ENCODE measurements around the gene ST6GALNAC2.

ST6GALNAC2 gene

GRCh38 chr17:76575570-76575969 is 10.1 kb downstream of the ST6GALNAC2 start:
- no peak for TF ChIP-seq CTCF (IDR thresholded peaks at IDR 0.05; ENCODE audit: low read depth, low read length)
- no peak overlapping the region for H3K4me3 ChIP-seq (ENCODE audit: low read depth, low read length)

- TF ChIP-seq CTCF (IDR thresholded peaks at IDR 0.05; ENCODE audit: low read depth, low read length) = no peak
- H3K4me3 ChIP-seq (ENCODE audit: low read depth, low read length) = no peak overlapping the region
Observed at GRCh38 chr17:76574166-76574565, 11.5 kb downstream of the ST6GALNAC2 start.

- no peak for TF ChIP-seq CTCF (IDR thresholded peaks at IDR 0.05; ENCODE audit: low read depth, low read length)
- no peak overlapping the region for H3K4me3 ChIP-seq (ENCODE audit: low read depth, low read length)
Observed at GRCh38 chr17:76573096-76573495, 12.6 kb downstream of the ST6GALNAC2 start.

GRCh38 chr17:76572201-76572910 is 13.3 kb downstream of the ST6GALNAC2 start:
- TF ChIP-seq CTCF (IDR thresholded peaks at IDR 0.05; ENCODE audit: low read depth, low read length) = no peak
- H3K4me3 ChIP-seq (ENCODE audit: low read depth, low read length) = no peak overlapping the region

GRCh38 chr17:76570877-76571471 is 14.7 kb downstream of the ST6GALNAC2 start:
- TF ChIP-seq CTCF (IDR thresholded peaks at IDR 0.05; ENCODE audit: low read depth, low read length) = no peak
- no peak overlapping the region for H3K4me3 ChIP-seq (ENCODE audit: low read depth, low read length)

- no peak for TF ChIP-seq CTCF (IDR thresholded peaks at IDR 0.05; ENCODE audit: low read depth, low read length)
- no peak overlapping the region for H3K4me3 ChIP-seq (ENCODE audit: low read depth, low read length)
Observed at GRCh38 chr17:76570457-76570856, 15.2 kb downstream of the ST6GALNAC2 start.

GRCh38 chr17:76569607-76570279 is 15.9 kb downstream of the ST6GALNAC2 start:
- H3K4me3 ChIP-seq (ENCODE audit: low read depth, low read length) = no peak overlapping the region
- no peak for TF ChIP-seq CTCF (IDR thresholded peaks at IDR 0.05; ENCODE audit: low read depth, low read length)
